SK-N-SH treated with all-trans-retinoic acid at 6 μM for 48 hours (cell line): ENCODE measurements around the gene SLC38A8.

ENCODE experiments used
- ATAC-seq: fragments of 200-7000 bp; cut with Tn5 transposase; 3 replicates; pipeline ENCODE4 v1.9.1; 2020; ENCODE audit warnings: mild to moderate bottlenecking, moderate library complexity
- ARNTL ChIP-seq: fragments of 450-650 bp; formaldehyde crosslinking; IDR thresholded peaks from 2 replicates; pipeline ENCODE4 v1.5.0; 2020; ENCODE audit warnings: low read depth, mild to moderate bottlenecking, moderate library complexity, borderline replicate concordance
- BACH2 ChIP-seq: fragments of 250-450 bp; sonication (Bioruptor Pico); IDR thresholded peaks from 2 replicates; pipeline ENCODE4 v1.9.0; 2021; ENCODE audit warnings: mild to moderate bottlenecking, borderline replicate concordance
- CSDC2 ChIP-seq: fragments of 250-450 bp; sonication (Bioruptor Pico); IDR thresholded peaks from 2 replicates; pipeline ENCODE4 v1.5.0; 2020; ENCODE audit warnings: mild to moderate bottlenecking, moderate library complexity
- ESRRG ChIP-seq: fragments of 250-450 bp; sonication (Bioruptor Pico); IDR thresholded peaks from 2 replicates; pipeline ENCODE4 v1.6.1; 2021; ENCODE audit warnings: mild to moderate bottlenecking
- GLIS3 ChIP-seq: fragments of 250-450 bp; sonication (Bioruptor Pico); IDR thresholded peaks from 2 replicates; pipeline ENCODE4 v1.5.0; 2020; ENCODE audit warnings: mild to moderate bottlenecking, moderate library complexity
- ISL1 ChIP-seq: fragments of 250-450 bp; sonication (Bioruptor Pico); IDR thresholded peaks from 2 replicates; pipeline ENCODE4 v2.1.2; 2022; ENCODE audit warnings: mild to moderate bottlenecking, moderate library complexity
- OSR1 ChIP-seq: fragments of 250-450 bp; sonication (Bioruptor Pico); IDR thresholded peaks from 2 replicates; pipeline ENCODE4 v1.8.0; 2022; ENCODE audit warnings: moderate library complexity, mild to moderate bottlenecking, inconsistent platforms
- PPARA ChIP-seq: fragments of 250-450 bp; sonication (Bioruptor Pico); IDR thresholded peaks from 2 replicates; pipeline ENCODE4 v1.5.0; 2020; ENCODE audit warnings: mild to moderate bottlenecking, borderline replicate concordance
- RARB ChIP-seq: fragments of 250-450 bp; sonication (Bioruptor Pico); IDR thresholded peaks from 2 replicates; pipeline ENCODE4 v1.8.0; 2021; ENCODE audit warnings: mild to moderate bottlenecking, moderate library complexity
- SNAI2 ChIP-seq: fragments of 250-450 bp; sonication (Bioruptor Pico); IDR thresholded peaks from 2 replicates; pipeline ENCODE4 v1.5.0; 2020; ENCODE audit warnings: mild to moderate bottlenecking, moderate library complexity
- TCF4 ChIP-seq: fragments of 250-450 bp; sonication (Bioruptor Pico); IDR thresholded peaks from 2 replicates; pipeline ENCODE4 v1.8.0; 2021; ENCODE audit warnings: mild to moderate bottlenecking, moderate library complexity, borderline replicate concordance
- TOX ChIP-seq: fragments of 250-450 bp; sonication (Bioruptor Pico); IDR thresholded peaks from 2 replicates; pipeline ENCODE4 v1.8.0; 2021; ENCODE audit warnings: mild to moderate bottlenecking, moderate library complexity, borderline replicate concordance
- ZC3H10 ChIP-seq: fragments of 250-450 bp; sonication (Bioruptor Pico); IDR thresholded peaks from 2 replicates; pipeline ENCODE4 v1.5.1; 2021; ENCODE audit warnings: mild to moderate bottlenecking, moderate library complexity
- ZFP3 ChIP-seq: fragments of 250-450 bp; sonication (Bioruptor Pico); IDR thresholded peaks from 2 replicates; pipeline ENCODE4 v1.5.0; 2020; ENCODE audit warnings: mild to moderate bottlenecking, moderate library complexity
- ZFP30 ChIP-seq: fragments of 450-650 bp; formaldehyde crosslinking; IDR thresholded peaks from 2 replicates; pipeline ENCODE4 v1.5.0; 2022; ENCODE audit warnings: mild to moderate bottlenecking, moderate library complexity
- ZNF565 ChIP-seq: fragments of 450-650 bp; formaldehyde crosslinking; conservative IDR thresholded peaks from 2 replicates; pipeline ENCODE4 v1.5.0; 2020; ENCODE audit warnings: low read depth, mild to moderate bottlenecking, moderate library complexity
- ZNF70 ChIP-seq: fragments of 450-650 bp; formaldehyde crosslinking; IDR thresholded peaks from 2 replicates; pipeline ENCODE4 v1.5.0; 2020; ENCODE audit warnings: mild to moderate bottlenecking, moderate library complexity
- ZNF8 ChIP-seq: fragments of 450-650 bp; formaldehyde crosslinking; IDR thresholded peaks from 2 replicates; pipeline ENCODE4 v1.5.0; 2020; ENCODE audit warnings: mild to moderate bottlenecking, moderate library complexity
- TF ChIP-seq, protein P1 (sequence below): fragments of 250-450 bp; sonication (Bioruptor Pico); IDR thresholded peaks from 2 replicates; pipeline ENCODE4 v1.5.1; 2020; ENCODE audit warnings: low read depth, mild to moderate bottlenecking, moderate library complexity
- TF ChIP-seq, protein P2 (sequence below): fragments of 250-450 bp; sonication (Bioruptor Pico); IDR thresholded peaks from 2 replicates; pipeline ENCODE4 v1.5.0; 2020; ENCODE audit warnings: mild to moderate bottlenecking, moderate library complexity
- TF ChIP-seq, protein P3 (sequence below): fragments of 250-450 bp; sonication (Bioruptor Pico); IDR thresholded peaks from 2 replicates; pipeline ENCODE4 v1.8.0; 2020; ENCODE audit warnings: mild to moderate bottlenecking, moderate library complexity, borderline replicate concordance
- TF ChIP-seq, protein P4 (sequence below): fragments of 250-450 bp; sonication (Bioruptor Pico); IDR thresholded peaks from 2 replicates; pipeline ENCODE4 v1.5.1; 2021; ENCODE audit warnings: mild to moderate bottlenecking, moderate library complexity
- TF ChIP-seq, protein P5 (sequence below): fragments of 250-450 bp; sonication (Bioruptor Pico); IDR thresholded peaks from 2 replicates; pipeline ENCODE4 v1.8.0; 2021; ENCODE audit warnings: low read depth, mild to moderate bottlenecking, moderate library complexity, borderline replicate concordance

The SLC38A8 gene

DNA sequence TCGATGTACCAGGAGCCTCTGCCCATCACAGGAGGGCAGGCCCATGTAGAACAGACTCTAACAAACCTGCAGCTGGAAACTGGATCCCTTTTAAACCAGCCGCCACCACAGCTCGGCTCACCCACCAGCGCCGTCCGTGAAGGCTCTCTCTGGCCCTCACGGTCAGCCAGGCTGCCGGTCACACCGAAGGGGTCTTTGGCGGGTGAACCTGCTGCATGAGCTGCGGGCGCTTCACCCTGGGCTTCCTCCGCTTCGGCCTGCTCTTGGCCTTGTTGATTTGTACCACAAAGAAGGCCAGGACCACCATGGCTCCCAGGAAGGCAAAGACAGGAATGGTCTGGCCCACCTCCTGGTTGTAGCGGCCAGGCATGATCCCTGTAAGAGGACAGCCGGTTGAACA is 11.7 kb upstream of the SLC38A8 start:
- no peak for ATAC-seq
- TF ChIP-seq ZNF565 (CRISPR knock-in tag) (no peak), ZC3H10 (no peak), ZNF8 (CRISPR knock-in tag) (no peak), GLIS3 (CRISPR knock-in tag) (no peak)
- TF ChIP-seq, all 23 proteins: peak for 0

DNA sequence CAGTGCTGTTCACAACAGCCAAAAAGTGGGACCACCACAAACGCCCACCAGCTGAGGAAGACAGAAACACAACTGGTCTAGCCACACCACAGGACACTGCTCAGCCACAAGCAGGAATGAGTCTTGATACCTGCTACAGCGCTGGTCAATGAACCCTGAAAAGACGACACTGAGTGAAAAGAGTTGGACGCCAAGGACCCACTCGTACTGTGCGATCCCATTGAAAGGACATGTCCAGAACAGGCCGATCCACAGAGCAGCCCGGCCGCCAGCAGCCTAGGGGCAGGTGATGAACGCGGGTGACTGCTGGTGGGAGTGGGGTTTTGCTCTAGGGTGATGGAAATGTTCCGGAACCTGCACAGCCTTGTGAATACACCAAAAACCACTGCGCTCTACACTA is 10.6 kb upstream of the SLC38A8 start:
- ATAC-seq = no peak
- TF ChIP-seq, protein P1, sequence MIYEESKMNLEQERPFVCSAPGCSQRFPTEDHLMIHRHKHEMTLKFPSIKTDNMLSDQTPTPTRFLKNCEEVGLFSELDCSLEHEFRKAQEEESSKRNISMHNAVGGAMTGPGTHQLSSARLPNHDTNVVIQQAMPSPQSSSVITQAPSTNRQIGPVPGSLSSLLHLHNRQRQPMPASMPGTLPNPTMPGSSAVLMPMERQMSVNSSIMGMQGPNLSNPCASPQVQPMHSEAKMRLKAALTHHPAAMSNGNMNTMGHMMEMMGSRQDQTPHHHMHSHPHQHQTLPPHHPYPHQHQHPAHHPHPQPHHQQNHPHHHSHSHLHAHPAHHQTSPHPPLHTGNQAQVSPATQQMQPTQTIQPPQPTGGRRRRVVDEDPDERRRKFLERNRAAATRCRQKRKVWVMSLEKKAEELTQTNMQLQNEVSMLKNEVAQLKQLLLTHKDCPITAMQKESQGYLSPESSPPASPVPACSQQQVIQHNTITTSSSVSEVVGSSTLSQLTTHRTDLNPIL = no peak
- TF ChIP-seq TCF4 (CRISPR knock-in tag) = no peak
- TF ChIP-seq, protein P2, sequence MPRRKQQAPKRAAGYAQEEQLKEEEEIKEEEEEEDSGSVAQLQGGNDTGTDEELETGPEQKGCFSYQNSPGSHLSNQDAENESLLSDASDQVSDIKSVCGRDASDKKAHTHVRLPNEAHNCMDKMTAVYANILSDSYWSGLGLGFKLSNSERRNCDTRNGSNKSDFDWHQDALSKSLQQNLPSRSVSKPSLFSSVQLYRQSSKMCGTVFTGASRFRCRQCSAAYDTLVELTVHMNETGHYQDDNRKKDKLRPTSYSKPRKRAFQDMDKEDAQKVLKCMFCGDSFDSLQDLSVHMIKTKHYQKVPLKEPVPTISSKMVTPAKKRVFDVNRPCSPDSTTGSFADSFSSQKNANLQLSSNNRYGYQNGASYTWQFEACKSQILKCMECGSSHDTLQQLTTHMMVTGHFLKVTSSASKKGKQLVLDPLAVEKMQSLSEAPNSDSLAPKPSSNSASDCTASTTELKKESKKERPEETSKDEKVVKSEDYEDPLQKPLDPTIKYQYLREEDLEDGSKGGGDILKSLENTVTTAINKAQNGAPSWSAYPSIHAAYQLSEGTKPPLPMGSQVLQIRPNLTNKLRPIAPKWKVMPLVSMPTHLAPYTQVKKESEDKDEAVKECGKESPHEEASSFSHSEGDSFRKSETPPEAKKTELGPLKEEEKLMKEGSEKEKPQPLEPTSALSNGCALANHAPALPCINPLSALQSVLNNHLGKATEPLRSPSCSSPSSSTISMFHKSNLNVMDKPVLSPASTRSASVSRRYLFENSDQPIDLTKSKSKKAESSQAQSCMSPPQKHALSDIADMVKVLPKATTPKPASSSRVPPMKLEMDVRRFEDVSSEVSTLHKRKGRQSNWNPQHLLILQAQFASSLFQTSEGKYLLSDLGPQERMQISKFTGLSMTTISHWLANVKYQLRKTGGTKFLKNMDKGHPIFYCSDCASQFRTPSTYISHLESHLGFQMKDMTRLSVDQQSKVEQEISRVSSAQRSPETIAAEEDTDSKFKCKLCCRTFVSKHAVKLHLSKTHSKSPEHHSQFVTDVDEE = no peak
- no peak for TF ChIP-seq ZFP30 (CRISPR knock-in tag)
- no peak for TF ChIP-seq GLIS3 (CRISPR knock-in tag)
- TF ChIP-seq RARB (CRISPR knock-in tag) = no peak
- TF ChIP-seq ESRRG = no peak
- no peak for TF ChIP-seq BACH2 (CRISPR knock-in tag)
- no peak for TF ChIP-seq OSR1 (CRISPR knock-in tag)
- no peak for TF ChIP-seq CSDC2 (CRISPR knock-in tag)
- no peak for TF ChIP-seq ZNF70
- no peak for TF ChIP-seq TOX (CRISPR knock-in tag)
- TF ChIP-seq, protein P3, sequence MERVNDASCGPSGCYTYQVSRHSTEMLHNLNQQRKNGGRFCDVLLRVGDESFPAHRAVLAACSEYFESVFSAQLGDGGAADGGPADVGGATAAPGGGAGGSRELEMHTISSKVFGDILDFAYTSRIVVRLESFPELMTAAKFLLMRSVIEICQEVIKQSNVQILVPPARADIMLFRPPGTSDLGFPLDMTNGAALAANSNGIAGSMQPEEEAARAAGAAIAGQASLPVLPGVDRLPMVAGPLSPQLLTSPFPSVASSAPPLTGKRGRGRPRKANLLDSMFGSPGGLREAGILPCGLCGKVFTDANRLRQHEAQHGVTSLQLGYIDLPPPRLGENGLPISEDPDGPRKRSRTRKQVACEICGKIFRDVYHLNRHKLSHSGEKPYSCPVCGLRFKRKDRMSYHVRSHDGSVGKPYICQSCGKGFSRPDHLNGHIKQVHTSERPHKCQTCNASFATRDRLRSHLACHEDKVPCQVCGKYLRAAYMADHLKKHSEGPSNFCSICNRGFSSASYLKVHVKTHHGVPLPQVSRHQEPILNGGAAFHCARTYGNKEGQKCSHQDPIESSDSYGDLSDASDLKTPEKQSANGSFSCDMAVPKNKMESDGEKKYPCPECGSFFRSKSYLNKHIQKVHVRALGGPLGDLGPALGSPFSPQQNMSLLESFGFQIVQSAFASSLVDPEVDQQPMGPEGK (CRISPR knock-in tag) = no peak
- TF ChIP-seq, protein P4, sequence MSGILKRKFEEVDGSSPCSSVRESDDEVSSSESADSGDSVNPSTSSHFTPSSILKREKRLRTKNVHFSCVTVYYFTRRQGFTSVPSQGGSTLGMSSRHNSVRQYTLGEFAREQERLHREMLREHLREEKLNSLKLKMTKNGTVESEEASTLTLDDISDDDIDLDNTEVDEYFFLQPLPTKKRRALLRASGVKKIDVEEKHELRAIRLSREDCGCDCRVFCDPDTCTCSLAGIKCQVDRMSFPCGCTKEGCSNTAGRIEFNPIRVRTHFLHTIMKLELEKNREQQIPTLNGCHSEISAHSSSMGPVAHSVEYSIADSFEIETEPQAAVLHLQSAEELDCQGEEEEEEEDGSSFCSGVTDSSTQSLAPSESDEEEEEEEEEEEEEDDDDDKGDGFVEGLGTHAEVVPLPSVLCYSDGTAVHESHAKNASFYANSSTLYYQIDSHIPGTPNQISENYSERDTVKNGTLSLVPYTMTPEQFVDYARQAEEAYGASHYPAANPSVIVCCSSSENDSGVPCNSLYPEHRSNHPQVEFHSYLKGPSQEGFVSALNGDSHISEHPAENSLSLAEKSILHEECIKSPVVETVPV = no peak
- no peak for TF ChIP-seq SNAI2 (CRISPR knock-in tag)
- no peak for TF ChIP-seq ZFP3 (CRISPR knock-in tag)
- TF ChIP-seq, protein P5, sequence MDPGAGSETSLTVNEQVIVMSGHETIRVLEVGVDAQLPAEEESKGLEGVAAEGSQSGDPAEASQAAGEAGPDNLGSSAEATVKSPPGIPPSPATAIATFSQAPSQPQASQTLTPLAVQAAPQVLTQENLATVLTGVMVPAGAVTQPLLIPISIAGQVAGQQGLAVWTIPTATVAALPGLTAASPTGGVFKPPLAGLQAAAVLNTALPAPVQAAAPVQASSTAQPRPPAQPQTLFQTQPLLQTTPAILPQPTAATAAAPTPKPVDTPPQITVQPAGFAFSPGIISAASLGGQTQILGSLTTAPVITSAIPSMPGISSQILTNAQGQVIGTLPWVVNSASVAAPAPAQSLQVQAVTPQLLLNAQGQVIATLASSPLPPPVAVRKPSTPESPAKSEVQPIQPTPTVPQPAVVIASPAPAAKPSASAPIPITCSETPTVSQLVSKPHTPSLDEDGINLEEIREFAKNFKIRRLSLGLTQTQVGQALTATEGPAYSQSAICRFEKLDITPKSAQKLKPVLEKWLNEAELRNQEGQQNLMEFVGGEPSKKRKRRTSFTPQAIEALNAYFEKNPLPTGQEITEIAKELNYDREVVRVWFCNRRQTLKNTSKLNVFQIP (CRISPR knock-in tag) = no peak
- no peak for TF ChIP-seq PPARA (CRISPR knock-in tag)
- TF ChIP-seq ARNTL = no peak
- no peak for TF ChIP-seq ISL1 (CRISPR knock-in tag)

DNA sequence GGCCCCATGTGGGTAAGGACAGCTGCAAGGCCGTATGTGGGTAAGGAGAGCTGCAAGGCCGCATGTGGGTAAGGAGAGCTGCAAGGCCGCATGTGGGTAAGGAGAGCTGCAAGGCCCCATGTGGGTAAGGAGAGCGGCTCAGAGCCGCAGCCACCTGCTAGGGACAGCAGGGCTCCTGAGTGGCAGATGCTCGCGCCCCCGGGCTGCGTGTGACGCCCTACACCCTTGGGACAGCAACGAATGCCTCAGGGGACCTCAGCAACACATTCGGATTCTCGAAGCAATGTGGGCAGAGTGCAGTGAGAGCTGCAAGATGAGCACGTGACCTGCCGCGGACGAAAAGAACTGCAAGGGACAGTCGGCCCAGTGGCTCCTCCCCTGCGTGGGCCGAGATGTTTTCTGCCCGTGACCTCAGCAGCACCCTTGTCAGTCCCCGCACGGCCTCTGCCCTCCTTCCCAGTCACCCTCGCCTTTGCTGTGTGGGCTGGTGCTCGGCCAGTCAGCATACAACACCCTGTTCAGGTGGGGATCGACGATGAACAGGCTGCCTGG is 9.6 kb upstream of the SLC38A8 start:
- no peak for ATAC-seq
- TF ChIP-seq, protein P2 = no peak
- no peak for TF ChIP-seq PPARA (CRISPR knock-in tag)
